Activated CD4-positive, alpha-beta T cell treated with anti-CD3 and anti-CD28 coated beads, Interleukin-2, amount 50 U/mL, for 48 hours (primary cell): ENCODE data around the gene ST8SIA1.
A peak's percentile ranks its signal among the peaks of the same experiment; 100 is the strongest.
"Not testable (repeated sequence)": the region's sequence is repeated elsewhere in the genome, so short reads cannot be mapped to it uniquely, and the experiment has no call there.

ENCODE experiments used
- DNase-seq, 2 experiments: peaks; one replicate each; pipeline ENCODE4 v3.0.0-alpha.2; 2020

ST8SIA1 gene

DNA sequence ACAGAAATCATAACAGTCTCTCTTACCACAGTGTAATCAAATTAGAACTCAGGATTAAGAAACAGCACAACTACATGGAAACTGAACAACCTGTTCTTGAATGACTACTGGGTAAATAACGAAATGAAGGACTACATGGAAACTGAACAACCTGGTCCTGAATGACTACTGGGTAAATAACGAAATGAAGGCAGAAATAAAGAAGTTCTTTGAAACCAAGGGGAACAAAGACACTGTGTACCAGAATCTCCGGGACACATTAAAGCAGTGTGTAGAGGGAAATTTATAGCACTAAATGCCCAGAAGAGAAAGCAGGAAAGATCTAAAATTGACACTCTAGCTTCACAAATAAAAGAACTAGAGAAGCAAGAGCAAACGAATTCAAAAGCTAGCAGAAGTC is 185.2 kb downstream of the ST8SIA1 start:
- DNase-seq = not testable (repeated sequence)

DNA sequence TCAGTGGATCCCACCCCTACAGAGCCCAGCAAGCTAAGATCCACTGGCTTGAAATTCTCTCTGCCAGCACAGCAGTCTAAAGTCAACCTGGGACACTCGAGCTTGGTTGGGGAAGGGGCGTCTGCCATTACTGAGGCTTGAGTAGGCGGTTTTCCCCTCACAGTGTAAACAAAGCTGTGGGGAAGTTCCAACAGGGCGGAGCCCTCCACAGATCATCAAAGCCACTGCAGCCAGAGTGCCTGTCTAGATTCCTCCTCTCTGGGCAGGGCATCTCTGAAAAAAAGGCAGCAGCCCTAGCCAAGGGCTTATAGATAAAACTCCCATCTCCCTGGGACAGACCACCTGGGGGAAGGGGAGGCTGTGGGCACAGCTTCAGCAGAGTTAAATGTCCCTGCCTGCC is 187.8 kb downstream of the ST8SIA1 start:
- DNase-seq = peak; percentile 9 to 22
